ENCODE data around the gene YRDC.

The YRDC gene, protein sequence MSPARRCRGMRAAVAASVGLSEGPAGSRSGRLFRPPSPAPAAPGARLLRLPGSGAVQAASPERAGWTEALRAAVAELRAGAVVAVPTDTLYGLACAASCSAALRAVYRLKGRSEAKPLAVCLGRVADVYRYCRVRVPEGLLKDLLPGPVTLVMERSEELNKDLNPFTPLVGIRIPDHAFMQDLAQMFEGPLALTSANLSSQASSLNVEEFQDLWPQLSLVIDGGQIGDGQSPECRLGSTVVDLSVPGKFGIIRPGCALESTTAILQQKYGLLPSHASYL

DNA sequence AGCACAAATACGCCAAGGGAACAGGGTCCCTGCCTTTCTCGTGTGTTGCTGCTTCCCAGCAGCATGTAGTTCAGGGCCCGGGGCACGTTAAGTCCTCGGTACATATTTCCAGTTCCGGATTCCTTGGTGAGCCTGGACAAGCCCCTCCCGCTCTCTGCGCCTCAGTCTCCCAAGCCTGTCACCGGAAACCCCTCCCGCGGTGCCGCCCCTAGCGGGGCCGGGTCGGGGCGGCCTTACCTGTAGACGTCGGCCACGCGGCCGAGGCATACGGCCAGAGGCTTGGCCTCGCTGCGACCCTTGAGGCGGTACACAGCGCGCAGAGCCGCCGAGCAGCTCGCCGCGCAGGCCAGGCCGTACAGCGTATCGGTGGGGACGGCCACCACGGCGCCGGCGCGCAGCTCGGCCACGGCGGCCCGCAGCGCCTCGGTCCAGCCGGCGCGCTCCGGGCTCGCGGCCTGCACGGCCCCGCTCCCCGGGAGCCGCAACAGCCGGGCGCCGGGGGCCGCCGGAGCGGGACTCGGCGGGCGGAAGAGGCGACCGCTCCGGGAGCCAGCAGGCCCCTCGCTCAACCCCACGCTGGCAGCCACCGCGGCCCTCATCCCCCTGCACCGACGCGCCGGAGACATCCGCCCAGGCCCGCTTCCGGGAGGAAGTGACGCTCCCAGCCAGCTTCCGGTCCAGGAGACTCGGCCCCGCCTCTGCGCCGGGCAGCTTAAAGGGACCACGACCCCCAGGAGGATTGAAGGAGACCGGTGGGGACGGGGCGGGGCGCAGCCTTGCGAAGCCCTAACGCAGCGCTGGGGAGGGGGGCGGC lies at the start of gene YRDC, which contains the start of gene C1orf122:
Gene YRDC, minus strand, starts transcription at position 654 of the 814 bp plus-strand sequence. Its CDS starts 28 bp downstream, at position 626.
Gene C1orf122, plus strand, starts transcription at position 236 of the 814 bp plus-strand sequence. CDS start 615 bp downstream, outside the sequence.
- peak; percentile 93 for DNase-seq

DNA sequence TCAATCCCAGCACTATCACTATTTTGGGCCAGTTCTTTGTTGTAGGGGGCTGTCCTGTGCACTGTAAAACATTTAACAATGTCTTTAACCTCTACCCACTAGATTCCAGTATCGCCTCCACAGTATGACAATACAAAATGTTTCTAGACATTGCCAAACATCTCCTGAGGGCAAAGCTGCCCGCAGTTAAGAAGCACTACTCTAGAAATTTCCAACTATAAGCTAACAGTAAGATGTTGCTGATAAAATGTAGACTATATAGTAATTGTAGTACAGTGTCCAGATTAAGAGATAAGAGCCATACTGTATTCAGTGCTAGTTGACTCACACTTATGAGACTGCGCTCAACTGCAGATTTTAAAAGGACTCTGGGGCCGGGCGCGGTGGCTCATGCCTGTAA lies 46.4 kb upstream of the YRDC start:
- DNase-seq, result no peak

DNA sequence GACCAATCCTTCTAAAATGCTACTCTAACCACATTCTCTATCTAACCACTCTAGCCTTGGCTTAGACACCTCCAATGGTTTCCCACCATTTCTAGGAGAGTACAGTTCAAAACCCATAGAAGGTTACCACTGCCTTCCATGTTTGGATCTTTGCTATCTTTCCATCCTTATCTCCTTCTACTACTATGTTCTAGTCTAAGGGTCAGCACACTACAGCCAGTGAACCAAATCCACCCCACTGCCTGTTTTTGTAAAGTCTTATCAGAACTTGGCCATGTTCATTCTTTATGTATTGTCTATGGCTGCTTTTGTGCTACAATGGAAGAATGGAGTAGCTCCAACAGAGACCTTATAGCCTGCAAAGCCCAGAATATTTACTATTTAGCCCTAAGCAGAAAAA lies 45.1 kb upstream of the YRDC start:
- no peak for DNase-seq

DNA sequence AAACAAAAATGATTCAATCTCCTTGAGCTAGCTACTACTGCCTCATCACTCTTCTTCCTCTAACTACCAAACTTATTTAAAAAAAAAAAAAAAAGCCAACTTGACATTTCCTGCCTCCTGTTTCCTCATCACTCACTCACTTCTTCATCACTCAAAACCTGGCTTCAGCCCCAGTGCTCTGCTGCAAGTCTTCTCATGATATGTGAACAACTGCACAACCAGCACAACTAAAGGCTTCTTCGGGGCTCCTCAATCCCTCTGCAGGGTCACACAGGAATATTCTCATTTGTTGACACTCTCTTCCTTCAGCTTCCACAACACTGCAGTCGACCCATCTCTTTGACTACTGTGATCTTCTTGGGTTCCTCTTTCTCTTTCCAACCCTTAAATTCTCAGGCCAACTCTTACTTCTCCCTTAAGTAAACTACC lies 43.8 kb upstream of the YRDC start:
- DNase-seq, result peak; percentile 8

DNA sequence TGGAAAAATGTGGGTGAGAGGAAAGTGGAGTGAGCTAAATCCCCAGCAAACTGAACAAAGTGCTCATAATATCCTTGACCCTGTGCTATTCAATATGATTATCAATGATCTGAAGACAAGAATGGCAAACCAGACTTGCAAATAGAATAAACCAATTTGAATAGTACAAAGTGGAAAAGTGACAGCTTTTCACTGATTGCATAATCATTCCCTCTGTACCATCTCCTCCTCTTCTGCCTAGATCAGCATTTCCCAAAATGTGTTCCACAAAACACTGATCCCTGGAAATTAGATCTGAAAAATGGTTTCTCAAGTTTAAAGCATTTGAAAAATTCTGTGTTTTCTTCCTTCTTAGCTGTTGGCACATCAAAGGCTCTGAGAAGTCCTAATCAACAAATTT lies 43.3 kb upstream of the YRDC start:
- DNase-seq, result no peak

DNA sequence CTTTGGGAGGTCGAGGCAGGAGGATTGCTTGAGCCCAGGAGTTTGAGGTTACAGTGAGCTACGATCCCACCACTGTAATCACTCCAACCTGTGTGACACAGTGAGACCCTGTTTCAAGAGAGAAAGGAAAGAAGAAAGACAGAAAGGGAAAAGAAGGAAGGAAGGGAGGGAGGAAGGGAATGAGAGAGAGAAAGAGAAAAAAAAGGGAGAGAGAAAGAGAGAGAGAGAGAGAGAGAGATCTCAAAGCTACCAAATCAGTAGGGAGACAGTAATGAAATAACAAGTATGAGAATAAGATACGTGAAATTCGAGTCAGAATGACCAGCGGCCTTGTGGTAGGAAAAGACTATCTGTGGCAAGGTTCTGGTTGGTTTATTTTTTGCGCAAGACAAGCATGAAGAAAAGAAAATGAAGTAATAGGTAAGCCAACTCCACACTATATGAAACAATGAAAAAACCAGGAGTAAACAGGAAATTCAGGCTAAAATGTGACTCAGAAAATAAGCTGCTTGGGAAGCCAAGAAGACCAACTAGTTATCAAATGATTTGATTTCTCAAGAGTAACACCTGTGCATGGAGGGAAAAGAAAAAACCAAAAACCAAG lies 42.4 kb upstream of the YRDC start:
- DNase-seq, result no peak

DNA sequence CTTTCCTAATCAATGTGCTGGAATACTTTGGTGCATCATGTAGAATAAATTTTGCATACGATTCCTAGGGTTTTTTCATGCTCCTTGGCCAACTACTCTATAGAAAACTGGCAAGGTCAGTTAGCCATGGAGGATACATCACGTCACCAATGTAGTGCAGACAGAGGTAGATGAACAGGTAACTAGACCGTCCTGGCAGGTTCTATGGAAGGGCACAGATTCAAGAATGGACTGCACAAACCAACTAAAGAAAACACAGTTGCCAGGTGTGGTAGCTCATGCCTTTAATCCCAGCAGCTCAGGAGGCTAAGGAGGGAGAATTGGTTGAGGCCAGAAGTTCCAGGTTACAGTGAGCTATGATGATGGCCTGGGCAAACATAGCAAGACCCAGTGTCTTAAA lies 41.5 kb upstream of the YRDC start:
- DNase-seq, result no peak

DNA sequence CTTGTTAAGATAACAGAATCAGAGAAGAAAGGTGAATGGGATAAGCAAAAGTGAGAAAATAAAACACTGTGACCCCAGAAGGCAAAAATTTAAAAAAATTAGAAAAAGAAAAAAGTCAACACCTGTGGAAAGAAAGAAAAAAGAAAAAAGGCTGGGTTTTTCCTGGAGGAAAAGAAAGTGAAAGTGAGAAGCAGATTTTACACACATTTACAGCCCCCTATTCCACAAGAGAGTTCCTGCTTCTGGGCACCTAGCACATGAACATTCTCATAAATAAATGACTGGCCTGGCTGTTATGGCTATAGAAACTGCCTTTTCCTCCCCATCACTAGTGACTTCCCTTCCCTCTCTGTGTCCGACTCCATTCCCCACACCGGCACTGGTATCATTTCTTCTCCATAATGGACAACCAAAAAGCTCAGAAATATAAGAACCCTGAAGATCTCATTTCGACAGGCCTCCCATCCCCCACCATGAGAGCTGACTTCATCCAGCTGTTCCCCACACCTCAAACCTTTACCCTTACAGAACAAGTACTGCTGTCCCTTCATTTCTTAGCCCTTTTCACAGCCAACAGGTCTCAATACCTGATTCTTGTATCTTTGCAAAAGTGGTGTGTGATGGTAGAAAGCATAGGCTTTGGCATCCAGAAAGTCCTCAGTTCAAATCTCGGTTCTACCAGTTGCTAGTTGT lies 38.8 kb upstream of the YRDC start:
- DNase-seq, result no peak

DNA sequence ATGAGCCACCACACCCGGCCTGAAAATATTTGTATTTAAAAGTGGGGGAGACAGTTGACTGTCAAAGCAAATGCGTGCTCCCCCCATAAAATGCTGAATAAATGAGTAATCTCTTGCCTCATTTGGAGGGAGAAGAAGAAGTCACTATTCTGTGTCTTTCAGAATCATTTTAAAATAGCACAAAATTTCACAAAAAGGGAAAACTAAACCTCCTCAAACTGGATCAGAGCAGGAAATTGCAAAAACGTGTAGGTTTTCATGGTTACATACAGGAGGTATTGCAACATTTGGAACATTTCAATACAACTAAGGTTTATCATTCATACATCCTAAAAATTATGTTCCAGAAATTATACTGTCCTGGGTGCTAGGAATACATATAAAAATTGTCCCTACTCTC lies 37.8 kb upstream of the YRDC start:
- no peak for DNase-seq

DNA sequence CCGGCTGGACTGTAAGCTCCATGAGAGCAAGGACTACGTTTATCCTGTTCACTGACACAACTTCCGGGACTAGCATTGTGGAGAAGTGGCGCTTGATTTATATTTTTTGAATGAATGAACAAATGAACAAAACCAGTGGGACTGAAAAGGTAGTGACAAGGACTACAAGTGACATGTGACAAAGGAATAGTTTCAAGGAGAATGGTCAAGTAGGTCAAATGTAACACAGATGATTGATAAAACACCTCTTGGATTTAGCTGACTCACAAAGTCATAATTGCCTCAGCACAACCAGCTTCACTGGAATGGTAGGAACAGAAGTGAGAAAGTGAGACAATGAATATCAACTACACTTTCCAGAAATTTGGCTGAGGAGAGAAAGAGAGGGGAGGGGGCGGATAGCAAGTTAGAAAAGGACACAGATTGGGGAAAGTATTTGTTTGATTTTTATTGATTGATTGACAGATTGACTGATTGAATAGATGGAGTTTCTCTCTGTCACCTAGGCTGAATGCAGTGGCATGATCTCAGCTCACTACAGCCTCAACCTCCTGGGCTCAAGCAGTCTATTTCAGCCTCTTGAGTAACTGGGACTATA lies 37.1 kb upstream of the YRDC start:
- DNase-seq, result no peak

DNA sequence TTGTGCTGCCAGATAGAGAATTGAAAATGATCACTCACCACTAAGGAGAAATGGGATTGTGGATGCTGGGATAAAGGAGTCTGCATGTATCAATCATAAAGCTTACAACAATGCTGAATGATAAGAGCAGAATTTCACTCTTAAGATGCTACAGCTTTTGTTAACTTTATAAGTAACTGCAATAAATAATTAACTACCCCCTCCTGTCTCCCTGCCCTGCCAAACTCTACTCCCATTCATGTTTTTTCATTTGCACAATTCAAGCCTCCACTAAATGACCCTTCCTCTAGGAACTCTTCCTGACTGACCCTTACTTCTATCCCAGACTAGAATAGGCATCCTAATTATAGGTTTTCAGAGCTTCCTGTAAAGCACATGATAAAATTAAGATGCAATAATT lies 36.5 kb upstream of the YRDC start:
- no peak for DNase-seq

DNA sequence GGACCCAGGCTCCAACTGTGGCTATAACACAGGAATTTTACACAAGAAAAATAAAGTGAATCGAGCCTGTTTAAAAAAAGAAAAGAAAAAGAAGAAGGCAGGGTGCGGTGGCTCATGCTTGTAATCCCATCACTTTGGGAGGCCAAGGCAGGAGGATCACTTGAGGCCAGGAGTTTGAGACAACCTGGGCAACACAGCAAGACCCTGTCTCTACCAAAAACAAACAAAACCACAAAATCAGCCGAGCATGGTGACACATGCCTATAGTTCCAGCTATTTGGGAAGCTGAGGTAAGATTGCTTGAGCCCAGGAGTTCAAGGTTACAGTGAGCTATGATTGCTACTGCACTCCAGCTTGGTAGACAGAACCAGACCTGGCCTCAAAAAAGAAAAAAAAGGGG lies 33.6 kb upstream of the YRDC start:
- no peak for DNase-seq

DNA sequence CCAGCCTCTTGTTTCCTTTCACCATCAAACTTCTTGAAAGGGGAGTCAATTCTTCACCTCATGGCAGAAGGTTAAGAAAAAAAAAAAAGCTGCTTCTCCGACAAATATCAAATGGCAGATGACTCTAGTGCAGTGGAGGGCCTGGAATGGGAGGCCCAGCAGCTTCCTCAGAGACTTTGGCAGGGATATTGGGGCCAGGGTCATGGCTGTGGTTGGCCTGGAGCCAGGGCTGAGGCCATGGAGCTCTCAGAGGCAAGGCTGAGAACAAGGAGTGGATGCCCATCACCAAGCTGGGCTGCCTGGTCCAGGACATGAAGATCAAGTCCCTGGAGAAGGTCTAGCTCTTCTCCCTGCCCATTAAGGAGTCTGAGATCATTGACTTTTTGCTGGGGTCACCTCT lies 32.7 kb upstream of the YRDC start:
- no peak for DNase-seq

DNA sequence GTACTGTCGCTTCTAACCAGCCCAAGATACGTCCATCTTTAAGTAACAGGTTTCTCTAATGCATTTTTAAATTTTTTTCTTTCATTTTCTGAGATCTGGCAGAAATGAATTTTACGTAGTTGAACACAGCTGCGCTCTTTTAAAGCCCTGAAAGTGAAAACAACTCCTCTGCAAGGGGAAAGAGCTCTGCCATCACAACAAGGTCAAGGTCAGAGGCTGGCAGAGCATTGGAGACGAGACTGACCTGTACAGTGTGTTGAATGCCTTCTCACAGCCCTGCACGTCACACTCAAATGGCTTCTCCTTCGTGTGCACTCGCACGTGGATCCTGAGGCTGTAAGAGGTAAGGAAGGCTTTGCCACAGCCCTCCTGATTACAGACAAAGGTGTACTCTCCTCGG lies 31.7 kb upstream of the YRDC start:
- no peak for DNase-seq

DNA sequence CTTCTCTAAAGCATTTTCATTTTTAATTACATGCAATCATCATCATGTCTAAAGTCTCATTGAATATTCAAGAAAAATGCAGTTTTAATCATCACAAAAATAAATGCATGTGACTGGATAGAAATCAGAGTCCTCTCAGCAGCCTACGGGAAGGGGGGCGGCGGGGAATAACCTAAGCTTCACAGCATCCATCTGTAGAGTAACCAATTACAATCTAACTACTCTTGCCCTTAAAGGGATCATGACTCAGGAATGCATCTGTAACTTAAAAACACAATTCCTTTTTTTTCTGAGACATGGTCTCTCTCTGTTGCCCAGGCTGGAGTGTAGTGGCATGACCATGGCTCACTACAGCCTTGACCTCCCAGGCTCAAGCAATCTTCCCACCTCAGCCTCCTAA lies 28.8 kb upstream of the YRDC start:
- DNase-seq, result no peak

DNA sequence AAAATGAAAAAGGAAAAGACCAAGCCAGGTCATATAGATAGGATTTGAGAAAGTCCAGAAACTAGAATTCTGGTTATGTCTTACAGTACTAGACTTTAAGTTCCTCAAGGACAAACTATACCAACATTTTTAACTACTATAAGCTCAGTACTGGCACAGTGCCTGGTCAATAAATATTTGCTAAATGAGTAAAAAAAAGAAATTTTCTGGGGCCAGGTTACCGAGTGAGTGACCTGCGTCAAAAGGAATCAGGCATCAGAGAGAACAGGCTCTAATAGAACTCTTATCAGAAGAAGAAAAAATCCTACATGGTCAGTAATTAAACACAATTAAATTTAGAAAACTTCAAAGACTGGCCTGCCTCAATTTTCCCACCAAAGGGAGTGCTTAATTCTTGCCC lies 23.8 kb upstream of the YRDC start:
- DNase-seq, result no peak

DNA sequence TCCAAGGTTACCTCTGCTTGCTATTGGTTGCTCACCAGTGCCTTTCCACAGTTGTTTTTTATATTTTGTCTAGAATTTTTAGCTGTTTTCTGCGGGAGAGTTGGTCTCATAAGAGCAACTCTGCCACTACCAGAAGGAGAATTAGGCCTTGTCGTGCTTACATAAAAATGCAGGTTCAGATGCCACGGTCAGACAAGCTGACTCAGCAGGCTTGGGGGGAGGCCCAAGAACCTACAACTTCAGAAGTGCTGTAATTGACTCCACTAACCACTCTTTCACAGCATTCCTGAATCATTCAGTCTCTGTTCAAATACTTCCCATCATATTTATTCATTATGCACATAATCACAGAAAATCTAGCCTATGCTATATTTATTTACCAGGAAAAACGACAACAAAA lies 23.1 kb upstream of the YRDC start:
- no peak for DNase-seq

DNA sequence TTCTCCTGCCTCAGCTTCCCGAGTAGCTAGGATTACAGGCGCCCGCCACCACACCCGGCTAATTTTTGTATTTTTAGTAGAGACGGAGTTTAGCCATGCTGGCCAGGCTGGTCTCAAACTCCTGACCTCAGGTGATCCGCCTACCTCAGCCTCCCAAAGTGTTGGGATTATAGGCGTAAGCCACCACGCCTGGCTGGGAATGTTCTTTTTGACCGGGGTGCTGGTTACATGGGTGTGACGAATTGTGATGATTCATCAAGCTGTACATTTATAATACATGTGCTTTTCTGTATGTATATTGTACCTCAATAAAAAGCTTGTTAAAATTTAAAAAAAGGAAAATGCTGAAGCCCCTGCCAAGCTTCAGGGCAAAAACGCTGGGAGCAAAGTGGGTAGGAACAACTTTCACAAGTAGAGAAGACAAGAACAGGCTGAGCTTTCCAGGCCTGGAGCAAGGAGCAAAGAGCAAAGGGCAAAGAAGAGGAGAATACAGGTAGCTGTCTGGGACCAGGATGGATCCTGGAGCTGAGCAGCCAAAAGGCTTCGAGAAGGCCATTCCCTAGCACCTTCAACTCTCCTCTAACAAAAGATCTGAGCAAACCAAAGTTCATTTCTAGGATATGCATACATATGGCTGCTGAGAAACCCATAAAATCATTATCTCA lies 20.5 kb upstream of the YRDC start:
- DNase-seq, result no peak

DNA sequence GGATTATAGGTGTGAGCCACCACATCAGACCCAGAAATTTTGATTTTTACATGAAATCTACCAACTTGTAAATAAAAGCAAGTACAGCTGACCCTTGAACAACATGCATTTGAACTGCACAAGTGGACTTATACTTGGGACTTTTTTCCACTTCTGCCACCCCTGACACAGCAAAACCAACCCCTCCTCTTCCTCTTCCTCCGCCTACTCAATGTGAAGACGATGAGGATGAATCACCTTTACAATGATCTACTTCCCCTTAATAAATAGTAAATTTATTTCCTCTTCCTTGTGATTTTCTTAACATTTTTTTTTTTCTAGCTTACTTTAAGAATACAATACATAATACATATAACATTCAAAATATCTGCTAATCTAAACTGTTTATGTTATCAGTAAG lies 17.5 kb upstream of the YRDC start:
- no peak for DNase-seq

DNA sequence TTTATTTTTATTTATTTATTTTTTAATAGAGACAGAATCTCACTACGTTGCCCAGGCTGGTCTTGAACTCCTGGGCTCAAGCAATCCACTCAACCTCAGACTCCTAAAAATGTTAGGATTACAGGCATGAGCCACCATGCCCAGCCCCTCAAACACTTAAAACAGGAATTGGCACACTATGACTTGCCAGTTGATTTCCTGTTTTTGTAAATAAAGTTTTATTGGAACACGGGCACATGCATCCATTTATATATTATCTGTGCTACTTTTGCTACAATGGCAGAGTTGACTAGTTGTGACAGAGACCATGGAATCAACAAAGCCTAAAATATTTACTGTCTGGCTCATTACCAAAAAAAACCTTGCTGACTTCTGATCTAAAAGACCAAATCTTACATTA lies 16.0 kb upstream of the YRDC start:
- DNase-seq, result no peak

DNA sequence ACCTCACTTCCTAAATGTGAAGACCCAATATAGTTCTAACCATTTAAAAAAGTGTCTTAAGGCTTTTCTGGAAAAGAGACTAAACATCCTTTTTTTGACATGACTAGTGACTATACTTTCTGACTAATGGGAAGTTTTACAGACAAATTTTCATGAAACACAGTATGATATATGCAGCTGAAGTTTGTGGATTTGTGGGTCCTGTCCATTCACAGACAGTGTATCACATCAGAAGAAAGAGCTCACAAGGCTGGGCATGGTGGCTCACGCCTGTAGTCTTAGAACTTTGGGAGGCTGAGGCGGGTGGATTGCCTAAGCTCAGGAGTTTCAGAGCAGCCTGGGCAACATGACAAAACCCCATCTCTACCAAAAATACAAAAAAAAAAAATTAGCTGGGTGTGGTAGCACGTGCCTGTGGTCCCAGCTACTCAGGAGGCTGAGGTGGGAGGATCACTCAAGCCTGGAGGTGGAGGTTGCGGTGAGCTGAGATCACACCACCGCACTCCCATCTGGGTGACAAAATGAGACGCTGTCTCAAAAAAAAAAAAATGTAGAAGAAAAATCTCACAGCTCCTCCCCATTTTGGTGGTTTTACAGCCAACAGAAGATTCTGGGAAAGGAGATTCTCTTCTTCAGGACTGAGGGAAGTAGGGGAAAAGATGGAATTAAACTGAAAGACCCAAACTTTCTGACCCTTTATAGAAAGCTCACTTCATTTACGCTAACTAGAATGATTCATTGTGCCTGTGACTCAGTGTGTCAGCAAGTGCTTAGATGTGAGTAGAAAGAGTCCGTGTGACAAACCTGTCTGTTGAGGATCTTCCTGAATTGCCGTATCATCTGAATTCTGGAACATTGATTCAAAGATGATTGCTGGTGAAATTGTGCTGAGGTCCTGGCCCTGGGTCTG lies 15.2 kb upstream of the YRDC start:
- no peak for DNase-seq

Data from fibroblast of upper back skin (primary cell).